IMR-90 (cell line): ENCODE measurements around the gene NAB1. TPM values are rescaled to one million over a fixed set of nuclear protein-coding genes. Genes with fewer than 3 reads are reported as not detected.

Source experiments
- ATAC-seq: fragments of 200-7000 bp; cut with Tn5 transposase; 2 replicates; pipeline ENCODE4 v1.9.1; 2020; ENCODE audit warnings: low read depth, mild to moderate bottlenecking, moderate library complexity
- BruUV-seq: library from RNA; stranded (reverse); fragments of 400-500 nt; replicated peaks from 2 replicates; lab custom pipeline; 2021; lab: Mats Ljungman, UMichigan
- CTCF ChIA-PET: fragments of 300-600 bp; formaldehyde crosslinking; extraction: SDS; loops from one replicate; lab custom pipeline; 2021; ENCODE audit warnings: antibody characterized with exemption; lab: Yijun Ruan, JAX
- POLR2A ChIA-PET: fragments of 300-600 bp; sonication (Branson Sonifier 250); formaldehyde crosslinking; loops from one replicate; lab custom pipeline; 2022; ENCODE audit warnings: antibody characterized with exemption; ENCODE audit not compliant: unreplicated experiment; lab: Charles Lee
- DNase-seq: peaks from one replicate; pipeline ENCODE4 v3.0.0; 2013
- H2AFZ ChIP-seq: replicated peaks from 2 replicates; pipeline ENCODE3; 2013; ENCODE audit warnings: low read length, mild to moderate bottlenecking; ENCODE audit not compliant: poor library complexity
- H2AK5ac ChIP-seq: 2 replicates; pipeline ENCODE4 v1.6.1; 2013; ENCODE audit warnings: low read depth, low read length, inconsistent platforms
- H2AK9ac ChIP-seq: replicated peaks from 2 replicates; pipeline ENCODE3; 2013; ENCODE audit warnings: mild to moderate bottlenecking, low read depth, low read length, moderate library complexity; ENCODE audit not compliant: poor library complexity
- H2BK120ac ChIP-seq: 2 replicates; pipeline ENCODE4 v1.6.1; 2013; ENCODE audit warnings: low read depth, low read length, inconsistent platforms
- H2BK15ac ChIP-seq: 3 replicates; pipeline ENCODE4 v1.6.1; 2013; ENCODE audit warnings: low read depth, low read length, inconsistent platforms
- H2BK20ac ChIP-seq: 2 replicates; pipeline ENCODE4 v1.6.1; 2013; ENCODE audit warnings: low read depth, mild to moderate bottlenecking, inconsistent platforms, low read length, moderate library complexity
- H2BK5ac ChIP-seq: 2 replicates; pipeline ENCODE4 v1.6.1; 2013; ENCODE audit warnings: mild to moderate bottlenecking, low read depth, low read length, inconsistent platforms; ENCODE audit not compliant: poor library complexity, severe bottlenecking
- H3K14ac ChIP-seq: replicated peaks from 2 replicates; pipeline ENCODE4 v1.6.1; 2013; ENCODE audit warnings: low read depth, low read length, inconsistent platforms
- H3K18ac ChIP-seq: 2 replicates; pipeline ENCODE4 v1.6.1; 2013; ENCODE audit warnings: low read depth, low read length, control low read depth
- H3K23ac ChIP-seq: 2 replicates; pipeline ENCODE4 v1.6.1; 2013; ENCODE audit warnings: low read depth, low read length, inconsistent platforms
- H3K27ac ChIP-seq: 2 replicates; pipeline ENCODE4 v1.5.1; 2013; ENCODE audit warnings: mild to moderate bottlenecking, control low read depth, low read length; ENCODE audit not compliant: insufficient read depth
- H3K27me3 ChIP-seq: 2 replicates; pipeline ENCODE4 v1.6.1; 2013; ENCODE audit warnings: low read length; ENCODE audit not compliant: control insufficient read depth, insufficient read depth
- H3K36me3 ChIP-seq: 2 replicates; pipeline ENCODE4 v1.6.1; 2013; ENCODE audit warnings: low read length, mixed read lengths; ENCODE audit not compliant: control insufficient read depth, insufficient read depth
- H3K4ac ChIP-seq: 2 replicates; pipeline ENCODE4 v1.6.1; 2013; ENCODE audit warnings: low read depth, low read length, inconsistent platforms
- H3K4me1 ChIP-seq: 2 replicates; pipeline ENCODE4 v1.6.1; 2013; ENCODE audit warnings: low read length, mixed read lengths; ENCODE audit not compliant: control insufficient read depth, insufficient read depth
- H3K4me2 ChIP-seq: 2 replicates; pipeline ENCODE4 v1.6.1; 2013; ENCODE audit warnings: low read depth, mild to moderate bottlenecking, control low read depth, low read length, moderate library complexity
- H3K4me3 ChIP-seq: 2 replicates; pipeline ENCODE4 v1.5.1; 2013; ENCODE audit warnings: low read depth, mild to moderate bottlenecking, control low read depth, low read length, moderate library complexity; ENCODE audit not compliant: insufficient read depth
- H3K56ac ChIP-seq: 2 replicates; pipeline ENCODE4 v1.6.1; 2013; ENCODE audit warnings: low read length, inconsistent platforms; ENCODE audit not compliant: insufficient read depth; ENCODE audit errors: extremely low read depth
- H3K79me1 ChIP-seq, 2 experiments: 2 replicates each; pipeline ENCODE4 v1.6.1; 2013; ENCODE audit warnings: low read length in 2 of 2, inconsistent platforms in 1 of 2, low read depth in 1 of 2
- H3K9ac ChIP-seq: 2 replicates; pipeline ENCODE4 v1.6.1; 2013; ENCODE audit warnings: low read depth, low read length, control low read depth
- H3K9me1 ChIP-seq: 2 replicates; pipeline ENCODE4 v1.6.1; 2013; ENCODE audit warnings: low read length, inconsistent platforms; ENCODE audit not compliant: insufficient read depth
- H3K9me3 ChIP-seq: 2 replicates; pipeline ENCODE4 v1.6.1; 2013; ENCODE audit warnings: low read length; ENCODE audit not compliant: control insufficient read depth, insufficient read depth
- H4K20me1 ChIP-seq: 2 replicates; pipeline ENCODE4 v1.6.1; 2013; ENCODE audit warnings: low read length, inconsistent platforms; ENCODE audit not compliant: insufficient read depth
- H4K5ac ChIP-seq: 2 replicates; pipeline ENCODE4 v1.6.1; 2013; ENCODE audit warnings: mild to moderate bottlenecking, low read depth, low read length, control low read depth
- H4K8ac ChIP-seq, 2 experiments: 2 replicates each; pipeline ENCODE4 v1.6.1; 2013; ENCODE audit warnings: low read depth in 2 of 2, low read length in 2 of 2, control low read depth in 1 of 2, inconsistent platforms in 1 of 2
- H4K91ac ChIP-seq: 2 replicates; pipeline ENCODE4 v1.6.1; 2013; ENCODE audit warnings: low read depth, low read length, inconsistent platforms; ENCODE audit not compliant: insufficient read depth
- BHLHE40 ChIP-seq: fragments of 150-350 bp; IDR thresholded peaks from 2 replicates; pipeline ENCODE4 v1.6.1; 2016; ENCODE audit warnings: mild to moderate bottlenecking, low read depth, low read length
- CHD1 ChIP-seq: IDR thresholded peaks from 2 replicates; pipeline ENCODE4 v1.6.1; 2012; ENCODE audit warnings: low read depth, low read length, improper control_type of control experiment
- FOS ChIP-seq: fragments of 150-350 bp; IDR thresholded peaks from 2 replicates; pipeline ENCODE4 v1.6.1; 2016; ENCODE audit warnings: low read depth, low read length
- MXI1 ChIP-seq: IDR thresholded peaks from 2 replicates; pipeline ENCODE4 v1.6.1; 2012; ENCODE audit warnings: low read depth, mild to moderate bottlenecking, low read length, moderate library complexity, borderline replicate concordance
- NFE2L2 ChIP-seq: fragments of 150-350 bp; IDR thresholded peaks from 2 replicates; pipeline ENCODE4 v1.6.1; 2016; ENCODE audit warnings: low read depth, mild to moderate bottlenecking, low read length
- SMC3 ChIP-seq: fragments of 150-350 bp; IDR thresholded peaks from 2 replicates; pipeline ENCODE4 v1.6.1; 2016; ENCODE audit warnings: low read depth, mild to moderate bottlenecking, antibody characterized with exemption, low read length, moderate library complexity
- WGBS, 2 experiments: methylation state at CpG; one replicate each; pipeline versions ENCODE4 v1.1.5 to v1.1.7; 2013; ENCODE audit warnings: missing lambda C conversion rate in 2 of 2; ENCODE audit not compliant: insufficient read length in 1 of 2; ENCODE audit errors: extremely low coverage in 2 of 2; 5-methylcytosine and 5-hydroxymethylcytosine counted together
- dilution Hi-C: fragments of 300-500 bp; cut with HindIII; formaldehyde crosslinking; loops from one replicate; pipeline ENCODE4 v1.14.3; 2018; ENCODE audit warnings: low sequenced_read_pairs; ENCODE audit not compliant: unreplicated experiment
- in situ Hi-C: fragments of 300-500 bp; cut with MboI; formaldehyde crosslinking; loops from 3 replicates; pipeline ENCODE4 v1.14.3; 2019; ENCODE audit warnings: low sequenced_read_pairs, inconsistent platforms, mixed read lengths
- intact Hi-C: fragments of 100-400 bp; cut with micrococcal nuclease; formaldehyde crosslinking; loops from 2 replicates; pipeline ENCODE4 v1.10.0; 2022
- polyA plus RNA-seq, 3 experiments: library from polyadenylated mRNA; depleted of rRNA; stranded (reverse); fragments of >200 nt; gene quantifications; 2 replicates each; pipeline ENCODE4 v1.2.3, GENCODE V29; 2012; ENCODE audit warnings: low replicate concordance in 1 of 3
- total RNA-seq: library from RNA; depleted of rRNA; stranded (reverse); fragments of >200 nt; gene quantifications from 2 replicates; pipeline ENCODE4 v1.2.3, GENCODE V29; 2012
- TF ChIP-seq, protein P1 (sequence below): fragments of 150-350 bp; IDR thresholded peaks from 2 replicates; pipeline ENCODE4 v1.6.1; 2016; ENCODE audit warnings: low read depth, mild to moderate bottlenecking, low read length, moderate library complexity, borderline replicate concordance

Gene NAB1
- total and polyA plus RNA-seq, 2 of the 4 experiments (the other 2 are of a cell fraction): 11.9 to 31.2 TPM

DNA sequence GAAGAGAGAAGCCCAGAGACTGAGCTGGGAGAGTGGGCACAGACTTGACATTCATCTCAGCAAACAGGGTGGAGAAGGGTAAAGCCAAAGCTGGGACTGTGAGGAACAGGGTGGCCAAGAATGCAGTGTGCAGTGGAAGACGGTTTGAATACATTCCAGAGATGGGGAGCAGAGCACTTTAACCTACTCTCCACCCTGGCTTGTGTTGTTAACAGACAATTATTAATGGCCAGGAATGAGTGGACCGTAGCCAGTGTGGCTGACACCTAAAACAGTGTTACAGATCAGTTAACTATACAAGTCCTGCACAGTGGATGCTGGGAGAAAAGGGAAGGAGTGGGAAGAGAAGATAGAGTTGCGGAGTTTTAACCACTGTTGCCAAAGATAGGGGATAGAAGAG is 7.4 kb upstream of the NAB1 start:
- H3K9me1 ChIP-seq: no peaks in the 10 kb centered on the region
- no peak overlapping the region for H2AFZ ChIP-seq
- no peak overlapping the region for H3K4ac ChIP-seq
- H4K8ac ChIP-seq: no peak overlapping the region
- H2AK5ac ChIP-seq: no peak overlapping the region
- TF ChIP-seq NFE2L2 (no peak), CHD1 (no peak), BHLHE40 (no peak), SMC3 (no peak), FOS (no peak), MXI1 (no peak)
- TF ChIP-seq, protein P1, sequence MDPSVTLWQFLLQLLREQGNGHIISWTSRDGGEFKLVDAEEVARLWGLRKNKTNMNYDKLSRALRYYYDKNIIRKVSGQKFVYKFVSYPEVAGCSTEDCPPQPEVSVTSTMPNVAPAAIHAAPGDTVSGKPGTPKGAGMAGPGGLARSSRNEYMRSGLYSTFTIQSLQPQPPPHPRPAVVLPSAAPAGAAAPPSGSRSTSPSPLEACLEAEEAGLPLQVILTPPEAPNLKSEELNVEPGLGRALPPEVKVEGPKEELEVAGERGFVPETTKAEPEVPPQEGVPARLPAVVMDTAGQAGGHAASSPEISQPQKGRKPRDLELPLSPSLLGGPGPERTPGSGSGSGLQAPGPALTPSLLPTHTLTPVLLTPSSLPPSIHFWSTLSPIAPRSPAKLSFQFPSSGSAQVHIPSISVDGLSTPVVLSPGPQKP: no peak
- no TSS peak for BruUV-seq
- no peaks in the 10 kb centered on the region for H3K36me3 ChIP-seq
- in situ Hi-C loops (no loop called here), dilution Hi-C loops (no loop called here), intact Hi-C loops (no loop called here)
- CTCF ChIA-PET: no interaction called here
- no peak overlapping the region for H3K14ac ChIP-seq
- no peak overlapping the region for H3K23ac ChIP-seq
- no peak overlapping the region for H3K27ac ChIP-seq
- H3K4me1 ChIP-seq: peaks cover 7% of the 10 kb centered on the region
- H3K9ac ChIP-seq: no peak overlapping the region
- H3K4me2 ChIP-seq: no peak overlapping the region
- H4K20me1 ChIP-seq: no peaks in the 10 kb centered on the region
- POLR2A ChIA-PET: no interaction called here
- no peak overlapping the region for H4K91ac ChIP-seq
- no peak overlapping the region for H3K4me3 ChIP-seq
- DNase-seq (no peak), ATAC-seq (no peak)
- H2AK9ac ChIP-seq: no peak overlapping the region
- H3K79me1 ChIP-seq: no peaks in the 10 kb centered on the region
- no peaks in the 10 kb centered on the region for H3K9me3 ChIP-seq
- no peak overlapping the region for H2BK5ac ChIP-seq
- no peak overlapping the region for H4K5ac ChIP-seq
- H3K56ac ChIP-seq: no peak overlapping the region
- H2BK20ac ChIP-seq: no peak overlapping the region
- H3K27me3 ChIP-seq: no peaks in the 10 kb centered on the region
- no peak overlapping the region for H2BK15ac ChIP-seq
- no peak overlapping the region for H2BK120ac ChIP-seq
- no CpG with 5 or more reads among the region's 3 CpGs for WGBS, 2 experiments
- no peak overlapping the region for H3K18ac ChIP-seq
